Left renal pelvis (tissue), 4 donors: ENCODE results near the gene FOS. TPM values are rescaled to one million over a fixed set of nuclear protein-coding genes. Genes with fewer than 3 reads are reported as not detected.
A peak's percentile ranks its signal among the peaks of the same experiment; 100 is the strongest.
"Not testable (repeated sequence)": the region's sequence is repeated elsewhere in the genome, so short reads cannot be mapped to it uniquely, and the experiment has no call there.

Experiments
- DNase-seq, 4 donors: peaks; one replicate each; pipeline ENCODE4 v3.0.0-alpha.2; 2013; ENCODE audit warnings: low read depth in 4 of 4, low spot score in 3 of 4
- polyA plus RNA-seq, 4 donors: library from polyadenylated mRNA; unstranded; fragments of 120-200 nt; gene quantifications; one replicate each; pipeline ENCODE4 v1.2.1, GENCODE V29; 2013; ENCODE audit not compliant: insufficient read length in 4 of 4

Gene FOS
- polyA plus RNA-seq, 4 donors: 57.8 to 7,570 (median 105) TPM

GRCh38 chr14:75292101-75292563 is 13.5 kb downstream of the FOS start:
- DNase-seq: no peak

- DNase-seq: no peak
These were observed 14.3 kb downstream of the FOS start for GRCh38 chr14:75292886-75293285.

GRCh38 chr14:75293920-75294648 is 15.5 kb downstream of the FOS start:
- peak; percentile 89 to 94 (median 93) for DNase-seq

- no peak for DNase-seq
These were observed 16.0 kb downstream of the FOS start for GRCh38 chr14:75294649-75295033.

- peak in 1 of 4 donors; percentile 45 for DNase-seq
These were observed 16.4 kb downstream of the FOS start for GRCh38 chr14:75295061-75295461.

- DNase-seq: peak in 2 of 4 donors; percentile 58 to 68
These were observed 17.1 kb downstream of the FOS start for GRCh38 chr14:75295491-75296345.

- DNase-seq: no peak
These were observed 18.9 kb downstream of the FOS start for GRCh38 chr14:75297411-75298040.

GRCh38 chr14:75298187-75298965 is 19.7 kb downstream of the FOS start:
- DNase-seq: no peak

GRCh38 chr14:75299059-75299458 is 20.4 kb downstream of the FOS start:
- no peak for DNase-seq

- no peak for DNase-seq
These were observed 20.9 kb downstream of the FOS start for GRCh38 chr14:75299576-75299975.

- DNase-seq: no peak
These were observed 23.2 kb downstream of the FOS start for GRCh38 chr14:75301666-75302325.

GRCh38 chr14:75303381-75303789 is 24.8 kb downstream of the FOS start:
- DNase-seq: peak in 1 of 4 donors; percentile 44

- not testable (repeated sequence) for DNase-seq
These were observed 27.8 kb downstream of the FOS start for GRCh38 chr14:75306410-75306809.

GRCh38 chr14:75306927-75307699 is 28.5 kb downstream of the FOS start:
- no peak for DNase-seq

- DNase-seq: peak in 2 of 4 donors; percentile 69 to 71
These were observed 29.2 kb downstream of the FOS start for GRCh38 chr14:75307700-75308379.

GRCh38 chr14:75308991-75309390 is 30.4 kb downstream of the FOS start:
- DNase-seq: not testable (repeated sequence)

GRCh38 chr14:75309561-75309960 is 30.9 kb downstream of the FOS start:
- not testable (repeated sequence) for DNase-seq

- DNase-seq: peak in 2 of 4 donors; percentile 49 to 73
These were observed 31.9 kb downstream of the FOS start for GRCh38 chr14:75310295-75311111.
